Measurements from ENCODE around the gene CCHCR1. TPM values are rescaled to one million over a fixed set of nuclear protein-coding genes. Genes with fewer than 3 reads are reported as not detected.

Gene CCHCR1
- total and polyA plus RNA-seq, 9 of the 15 experiments (the other 6 are each of a cell fraction or from before 2014, with no cell fraction given) = 1.2 to 47.3 (median 32.0) TPM

GRCh38 chr6:31203345-31203979 is 45.9 kb upstream of the CCHCR1 start (continued):
- no peak for TF ChIP-seq ETV6 (IDR thresholded peaks at IDR 0.05; ENCODE audit: borderline replicate concordance in 1 of 2, low read depth in 2 of 2, low read length in 1 of 2)
- TF ChIP-seq ETV6 (CRISPR knock-in tag; IDR thresholded peaks at IDR 0.05; ENCODE audit: borderline replicate concordance) = no peak
- TF ChIP-seq NRF1 (conservative IDR thresholded peaks at IDR 0.05 in 1 of 2, IDR thresholded peaks at IDR 0.05 in 1 of 2) = no peak
- TF ChIP-seq RFX7 (CRISPR knock-in tag; IDR thresholded peaks at IDR 0.05) = no peak
- TF ChIP-seq NR3C1 (CRISPR knock-in tag; IDR thresholded peaks at IDR 0.05) = no peak
- TF ChIP-seq TBP (optimal IDR thresholded peaks at IDR 0.05; ENCODE audit: low read depth, low read length) = no peak
- no peak for TF ChIP-seq ZMIZ1 (IDR thresholded peaks at IDR 0.05; ENCODE audit: low read depth in 2 of 2, low read length in 2 of 2)
- peak; percentile 58; the same call in 1 of the 2 replicates for TF ChIP-seq DDX20 (tag; IDR thresholded peaks at IDR 0.05; ENCODE audit: low read depth)
- no peak for TF ChIP-seq PBX2 (CRISPR knock-in tag; IDR thresholded peaks at IDR 0.05; ENCODE audit: low read depth)
- 0 out of 2 replicates have a peak, but pooled peaks have one; percentile 15 for TF ChIP-seq PBX2 (tag; conservative IDR thresholded peaks at IDR 0.05; ENCODE audit: low read depth)
- no peak for TF ChIP-seq POLR2H (tag; IDR thresholded peaks at IDR 0.05; ENCODE audit: low read depth)
- no peak for TF ChIP-seq JUN (IDR thresholded peaks at IDR 0.05; ENCODE audit: borderline replicate concordance, low read depth, low read length)
- TF ChIP-seq JUN (CRISPR knock-in tag; IDR thresholded peaks at IDR 0.05; ENCODE audit: borderline replicate concordance) = no peak
- peak; percentile 50; the same call in 1 of the 2 replicates for TF ChIP-seq CEBPB (tag; IDR thresholded peaks at IDR 0.05)
- no peak for TF ChIP-seq RNF2 (IDR thresholded peaks at IDR 0.05)
- TF ChIP-seq ZNF77 (CRISPR knock-in tag; IDR thresholded peaks at IDR 0.05) = no peak
- TF ChIP-seq POLR3A (IDR thresholded peaks at IDR 0.05; ENCODE audit: borderline replicate concordance, extremely low read depth, insufficient read depth, insufficient read length) = no peak
- no peak for TF ChIP-seq MLLT1 (IDR thresholded peaks at IDR 0.05)
- no peak for TF ChIP-seq PHF20 (IDR thresholded peaks at IDR 0.05; ENCODE audit: partially characterized antibody)
- TF ChIP-seq ZNF311 (CRISPR knock-in tag; IDR thresholded peaks at IDR 0.05) = no peak
- no peak for TF ChIP-seq HLTF (IDR thresholded peaks at IDR 0.05)
- TF ChIP-seq TBL1XR1 (IDR thresholded peaks at IDR 0.05; ENCODE audit: low read length in 2 of 2) = no peak
